GM12878 (cell line): ENCODE measurements around the gene HP1BP3.

Experiments used
- EZH2 ChIP-seq: IDR thresholded peaks from 2 replicates; pipeline ENCODE4 v1.6.1; 2012; ENCODE audit warnings: low read depth, mild to moderate bottlenecking, control low read depth, inconsistent platforms, low read length, borderline replicate concordance; ENCODE audit not compliant: control insufficient read depth
- GATAD2B ChIP-seq: fragments of 450-650 bp; conservative IDR thresholded peaks from 2 replicates; pipeline ENCODE4 v1.6.1; 2017; ENCODE audit warnings: low read depth, mild to moderate bottlenecking, moderate library complexity
- MTA3 ChIP-seq: IDR thresholded peaks from 2 replicates; pipeline ENCODE4 v1.6.1; 2012; ENCODE audit warnings: low read length, inconsistent platforms, borderline replicate concordance
- POLR2A ChIP-seq: IDR thresholded peaks from 2 replicates; pipeline ENCODE4 v1.6.1; 2011; ENCODE audit warnings: low read depth, mild to moderate bottlenecking, low read length
- POLR2AphosphoS2 ChIP-seq: IDR thresholded peaks from 2 replicates; pipeline ENCODE4 v1.6.1; 2011; ENCODE audit warnings: low read depth, mild to moderate bottlenecking, low read length, improper control_type of control experiment, moderate library complexity
- POU2F2 ChIP-seq: IDR thresholded peaks from 3 replicates; pipeline ENCODE4 v1.6.1; 2011; ENCODE audit warnings: low read depth, mild to moderate bottlenecking, low read length, borderline replicate concordance
- RAD21 ChIP-seq: IDR thresholded peaks from 2 replicates; pipeline ENCODE4 v1.6.1; 2011; ENCODE audit warnings: mild to moderate bottlenecking, low read depth, low read length, moderate library complexity; ENCODE audit not compliant: insufficient read depth
- SUPT20H ChIP-seq: IDR thresholded peaks from 2 replicates; pipeline ENCODE4 v1.6.1; 2011; ENCODE audit warnings: low read depth, mild to moderate bottlenecking, low read length, moderate library complexity, borderline replicate concordance; ENCODE audit not compliant: control insufficient read depth
- SUZ12 ChIP-seq: fragments of 200-600 bp; sonication (generic); IDR thresholded peaks from one replicate; pipeline ENCODE4 v1.6.1; 2018; ENCODE audit warnings: antibody characterized with exemption, mild to moderate bottlenecking; ENCODE audit not compliant: unreplicated experiment
- TF ChIP-seq, protein P1 (sequence below): IDR thresholded peaks from 2 replicates; pipeline ENCODE4 v1.6.1; 2012; ENCODE audit warnings: mild to moderate bottlenecking, low read depth, low read length
- TF ChIP-seq, protein P2 (sequence below), 3 experiments: IDR thresholded peaks in 2 of 3; conservative IDR thresholded peaks in 1 of 3; 2 replicates each; pipeline ENCODE4 v1.5.1; 2011; ENCODE audit warnings: low read depth in 3 of 3, low read length in 3 of 3, mild to moderate bottlenecking in 3 of 3, control low read depth in 2 of 3, moderate library complexity in 2 of 3, inconsistent platforms in 1 of 3, mixed read lengths in 1 of 3; ENCODE audit not compliant: control insufficient read depth in 2 of 3, insufficient read depth in 1 of 3; ENCODE audit errors: extremely low read depth in 1 of 3

GRCh38 chr1:20733360-20733975 lies 53.6 kb downstream of the HP1BP3 start:
- TF ChIP-seq EZH2 (no peak), POU2F2 (no peak), SUPT20H (no peak), GATAD2B (no peak), POLR2AphosphoS2 (no peak), POLR2A (no peak), RAD21 (no peak), SUZ12 (no peak), MTA3 (no peak)
- TF ChIP-seq, protein P1, sequence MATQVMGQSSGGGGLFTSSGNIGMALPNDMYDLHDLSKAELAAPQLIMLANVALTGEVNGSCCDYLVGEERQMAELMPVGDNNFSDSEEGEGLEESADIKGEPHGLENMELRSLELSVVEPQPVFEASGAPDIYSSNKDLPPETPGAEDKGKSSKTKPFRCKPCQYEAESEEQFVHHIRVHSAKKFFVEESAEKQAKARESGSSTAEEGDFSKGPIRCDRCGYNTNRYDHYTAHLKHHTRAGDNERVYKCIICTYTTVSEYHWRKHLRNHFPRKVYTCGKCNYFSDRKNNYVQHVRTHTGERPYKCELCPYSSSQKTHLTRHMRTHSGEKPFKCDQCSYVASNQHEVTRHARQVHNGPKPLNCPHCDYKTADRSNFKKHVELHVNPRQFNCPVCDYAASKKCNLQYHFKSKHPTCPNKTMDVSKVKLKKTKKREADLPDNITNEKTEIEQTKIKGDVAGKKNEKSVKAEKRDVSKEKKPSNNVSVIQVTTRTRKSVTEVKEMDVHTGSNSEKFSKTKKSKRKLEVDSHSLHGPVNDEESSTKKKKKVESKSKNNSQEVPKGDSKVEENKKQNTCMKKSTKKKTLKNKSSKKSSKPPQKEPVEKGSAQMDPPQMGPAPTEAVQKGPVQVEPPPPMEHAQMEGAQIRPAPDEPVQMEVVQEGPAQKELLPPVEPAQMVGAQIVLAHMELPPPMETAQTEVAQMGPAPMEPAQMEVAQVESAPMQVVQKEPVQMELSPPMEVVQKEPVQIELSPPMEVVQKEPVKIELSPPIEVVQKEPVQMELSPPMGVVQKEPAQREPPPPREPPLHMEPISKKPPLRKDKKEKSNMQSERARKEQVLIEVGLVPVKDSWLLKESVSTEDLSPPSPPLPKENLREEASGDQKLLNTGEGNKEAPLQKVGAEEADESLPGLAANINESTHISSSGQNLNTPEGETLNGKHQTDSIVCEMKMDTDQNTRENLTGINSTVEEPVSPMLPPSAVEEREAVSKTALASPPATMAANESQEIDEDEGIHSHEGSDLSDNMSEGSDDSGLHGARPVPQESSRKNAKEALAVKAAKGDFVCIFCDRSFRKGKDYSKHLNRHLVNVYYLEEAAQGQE, result no peak
- TF ChIP-seq, protein P2, sequence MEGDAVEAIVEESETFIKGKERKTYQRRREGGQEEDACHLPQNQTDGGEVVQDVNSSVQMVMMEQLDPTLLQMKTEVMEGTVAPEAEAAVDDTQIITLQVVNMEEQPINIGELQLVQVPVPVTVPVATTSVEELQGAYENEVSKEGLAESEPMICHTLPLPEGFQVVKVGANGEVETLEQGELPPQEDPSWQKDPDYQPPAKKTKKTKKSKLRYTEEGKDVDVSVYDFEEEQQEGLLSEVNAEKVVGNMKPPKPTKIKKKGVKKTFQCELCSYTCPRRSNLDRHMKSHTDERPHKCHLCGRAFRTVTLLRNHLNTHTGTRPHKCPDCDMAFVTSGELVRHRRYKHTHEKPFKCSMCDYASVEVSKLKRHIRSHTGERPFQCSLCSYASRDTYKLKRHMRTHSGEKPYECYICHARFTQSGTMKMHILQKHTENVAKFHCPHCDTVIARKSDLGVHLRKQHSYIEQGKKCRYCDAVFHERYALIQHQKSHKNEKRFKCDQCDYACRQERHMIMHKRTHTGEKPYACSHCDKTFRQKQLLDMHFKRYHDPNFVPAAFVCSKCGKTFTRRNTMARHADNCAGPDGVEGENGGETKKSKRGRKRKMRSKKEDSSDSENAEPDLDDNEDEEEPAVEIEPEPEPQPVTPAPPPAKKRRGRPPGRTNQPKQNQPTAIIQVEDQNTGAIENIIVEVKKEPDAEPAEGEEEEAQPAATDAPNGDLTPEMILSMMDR (IDR thresholded peaks at IDR 0.05 in 2 of 3, conservative IDR thresholded peaks at IDR 0.05 in 1 of 3; ENCODE audit: control insufficient read depth in 2 of 3, extremely low read depth in 1 of 3, insufficient read depth in 1 of 3, low read depth in 3 of 3, low read length in 3 of 3), result no peak
